GM21717 (cell line): ENCODE measurements around the gene MBTD1.

Source experiments
- ATAC-seq: cut with Tn5 transposase; IDR thresholded peaks from one replicate; pipeline ENCODE4 v1.9.1; 2021; ENCODE audit warnings: mild to moderate bottlenecking, moderate library complexity; ENCODE audit not compliant: unreplicated experiment

Gene MBTD1

GRCh38 chr17:51152766-51153209 lies 107.1 kb downstream of the MBTD1 start:
- ATAC-seq = peak; percentile 9

DNA sequence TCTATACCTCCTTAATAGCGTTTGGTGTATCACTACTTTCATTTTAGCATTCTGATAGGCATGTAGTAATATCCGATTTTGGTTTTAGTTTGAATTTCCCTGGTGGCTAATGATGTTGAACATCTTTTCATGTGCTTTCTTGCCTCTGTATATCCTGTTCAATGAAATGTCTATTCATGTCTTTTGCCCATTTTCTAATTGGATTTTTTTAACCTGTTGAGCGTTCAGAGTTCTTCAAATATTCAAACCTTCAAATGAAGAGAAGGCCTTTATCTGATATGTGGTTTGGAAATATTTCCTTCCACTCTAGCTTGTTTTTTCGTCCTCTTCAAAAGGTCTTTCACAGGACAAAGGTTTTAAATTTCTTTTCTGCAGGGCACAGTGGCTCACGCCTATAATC lies 108.9 kb downstream of the MBTD1 start:
- no peak for ATAC-seq

GRCh38 chr17:51149163-51149562 lies 110.7 kb downstream of the MBTD1 start:
- no peak for ATAC-seq

GRCh38 chr17:51147650-51148049 lies 112.2 kb downstream of the MBTD1 start:
- ATAC-seq = no peak

- ATAC-seq = no peak
These were observed 115.4 kb downstream of the MBTD1 start for GRCh38 chr17:51144266-51145022.

- no peak for ATAC-seq
These were observed 117.3 kb downstream of the MBTD1 start for GRCh38 chr17:51142597-51142996.

DNA sequence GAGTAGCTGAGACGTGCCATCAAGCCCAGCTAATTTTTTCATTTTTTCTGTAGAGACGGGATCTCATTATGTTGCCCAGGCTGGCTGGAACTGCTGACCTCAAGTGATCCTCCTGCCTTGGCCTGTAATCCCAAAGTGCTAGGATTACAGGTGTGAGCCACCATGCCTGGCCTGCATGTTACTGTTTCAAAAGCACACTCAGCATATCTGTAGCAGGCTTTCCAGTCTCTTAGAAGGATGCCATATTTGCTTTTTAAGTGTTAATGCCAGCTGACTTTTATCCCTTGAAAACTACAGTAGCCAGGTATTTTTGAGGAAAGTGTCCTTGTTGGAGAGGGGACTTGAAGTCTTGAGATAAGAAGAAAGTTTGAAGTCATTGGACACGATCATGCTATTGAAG lies 123.9 kb downstream of the MBTD1 start:
- no peak for ATAC-seq

DNA sequence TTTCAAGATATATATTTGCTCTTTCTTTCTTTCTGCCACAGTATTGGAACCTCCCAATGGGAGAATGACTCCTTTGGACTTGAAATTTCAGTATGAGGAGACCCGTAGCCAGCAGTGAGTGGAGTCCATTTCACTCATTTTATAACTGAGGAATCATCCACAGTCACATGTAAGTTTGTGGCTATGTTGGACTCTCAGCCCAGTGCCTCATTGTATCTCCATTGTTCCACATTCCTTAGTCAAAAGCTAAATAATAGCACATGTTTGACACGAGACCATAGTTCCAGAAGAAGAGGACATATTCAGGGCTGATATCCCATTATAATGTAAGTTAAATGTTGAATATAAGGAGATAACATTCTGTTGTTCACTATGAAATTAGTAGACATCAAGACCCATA lies 126.5 kb downstream of the MBTD1 start:
- ATAC-seq = peak; percentile 15

GRCh38 chr17:51132964-51133319 lies 126.9 kb downstream of the MBTD1 start:
- ATAC-seq = peak; percentile 57

DNA sequence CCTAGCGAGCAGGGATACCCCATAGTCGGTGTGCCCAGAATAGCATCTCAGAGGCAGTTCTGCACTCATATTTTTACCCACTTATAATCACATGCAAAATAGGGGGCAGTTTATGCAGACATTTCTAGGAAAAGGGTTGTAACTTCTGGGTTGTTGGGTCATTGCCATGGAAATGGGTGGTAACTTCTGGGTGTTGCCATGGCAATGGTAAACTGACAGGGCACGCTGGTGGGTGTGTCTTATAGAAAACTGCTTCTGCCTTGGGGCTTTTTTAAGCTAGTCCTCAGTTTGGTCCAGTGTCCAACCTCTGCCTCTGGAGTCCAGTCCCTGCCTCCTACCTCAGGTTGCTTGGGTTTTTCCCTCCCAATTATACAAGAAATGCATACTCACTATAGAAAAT lies 131.8 kb downstream of the MBTD1 start:
- ATAC-seq = no peak
